ENCODE results near the gene AKR1C4.
"Not testable (repeated sequence)": the region's sequence is repeated elsewhere in the genome, so short reads cannot be mapped to it uniquely, and the experiment has no call there.

Gene AKR1C4

DNA sequence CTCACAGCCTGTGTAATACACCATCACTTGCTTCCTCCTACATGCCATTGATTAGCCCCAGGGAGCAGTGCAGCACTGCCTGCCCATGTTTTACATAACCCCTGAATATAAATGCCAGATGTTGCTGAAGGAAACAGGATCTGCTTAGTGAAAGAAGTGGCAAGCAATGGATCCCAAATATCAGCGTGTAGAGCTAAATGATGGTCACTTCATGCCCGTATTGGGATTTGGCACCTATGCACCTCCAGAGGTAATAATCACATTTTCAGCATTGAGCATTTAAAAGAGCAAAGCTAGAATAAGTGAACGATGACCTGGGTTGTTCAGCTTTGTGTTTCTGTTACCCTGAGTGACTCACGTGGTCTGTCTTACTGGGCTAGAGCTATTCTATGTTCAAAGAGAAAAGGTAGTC is at the start of gene AKR1C4:
AKR1C4 (plus strand) TSS at position 136 of the 412 bp plus-strand sequence; CDS start at position 167, 31 bp downstream.
- TF ChIP-seq GATA1 (IDR thresholded peaks at IDR 0.05; ENCODE audit: low read depth, low read length) (no peak), POLR2A (IDR thresholded peaks at IDR 0.05; ENCODE audit: low read length) (no peak)
- DNase-seq: no peak

- TF ChIP-seq GATA1 (IDR thresholded peaks at IDR 0.05; ENCODE audit: low read depth, low read length): no peak
- TF ChIP-seq POLR2A (IDR thresholded peaks at IDR 0.05; ENCODE audit: low read length): no peak
- no peak for DNase-seq
Observed at GRCh38 chr10:5146920-5147254, 49.8 kb upstream of the AKR1C4 start.

GRCh38 chr10:5147255-5147980 is 49.2 kb upstream of the AKR1C4 start:
- peak in 1 of 2 experiments; percentile 3 for DNase-seq
- TF ChIP-seq POLR2A (IDR thresholded peaks at IDR 0.05; ENCODE audit: low read length) (no peak), GATA1 (IDR thresholded peaks at IDR 0.05; ENCODE audit: low read depth, low read length) (no peak)

GRCh38 chr10:5147981-5148677 is 48.5 kb upstream of the AKR1C4 start:
- no peak for DNase-seq
- TF ChIP-seq POLR2A (IDR thresholded peaks at IDR 0.05; ENCODE audit: low read length) (no peak), GATA1 (IDR thresholded peaks at IDR 0.05; ENCODE audit: low read depth, low read length) (no peak)

GRCh38 chr10:5148678-5149032 is 48.0 kb upstream of the AKR1C4 start:
- TF ChIP-seq POLR2A (IDR thresholded peaks at IDR 0.05; ENCODE audit: low read length) (no peak), GATA1 (IDR thresholded peaks at IDR 0.05; ENCODE audit: low read depth, low read length) (no peak)

DNA sequence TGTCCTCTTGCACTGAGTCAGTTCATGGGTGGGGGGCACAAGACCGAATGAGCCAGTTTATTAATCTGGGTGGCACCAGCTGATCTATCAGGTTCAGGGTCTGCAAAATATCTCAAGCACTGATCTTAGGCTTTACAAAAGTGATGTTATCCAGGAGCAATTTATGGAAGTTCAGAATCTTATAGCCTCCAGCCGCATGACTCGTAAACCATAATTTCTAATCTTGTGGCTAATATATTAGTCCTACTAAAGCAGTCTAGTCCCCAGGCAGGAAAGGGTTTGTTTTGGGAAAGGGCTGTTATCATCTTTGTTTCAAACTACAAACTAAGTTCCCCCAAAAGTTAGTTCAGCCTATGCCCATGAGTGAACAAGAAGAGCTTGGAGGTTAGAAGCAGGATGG is 45.6 kb upstream of the AKR1C4 start:
- no peak for DNase-seq
- TF ChIP-seq POLR2A (IDR thresholded peaks at IDR 0.05; ENCODE audit: low read length): no peak
- TF ChIP-seq GATA1 (IDR thresholded peaks at IDR 0.05; ENCODE audit: low read depth, low read length): no peak

More at GRCh38 chr10:5148678-5149032, 48.0 kb upstream of the AKR1C4 start:
- no peak for DNase-seq

DNA sequence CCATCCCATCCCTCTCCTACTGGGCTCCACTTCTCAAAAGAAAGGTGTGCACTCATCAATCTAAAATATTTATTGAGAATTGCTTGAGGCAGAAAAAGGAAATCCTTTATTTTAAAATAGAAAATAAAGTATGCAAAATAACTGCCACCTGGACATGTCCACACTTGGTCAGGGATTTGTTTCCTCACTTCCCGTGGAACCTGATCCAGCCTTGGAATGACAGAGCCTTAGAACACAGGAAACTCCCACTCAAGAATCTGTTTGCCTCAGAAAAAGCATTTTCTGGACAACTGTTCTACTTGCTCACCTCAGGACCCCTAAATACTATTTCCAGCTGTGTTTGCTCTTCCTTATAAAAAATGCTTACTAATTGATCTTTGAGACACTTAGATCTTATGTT is 40.7 kb upstream of the AKR1C4 start:
- DNase-seq: no peak
- TF ChIP-seq POLR2A (IDR thresholded peaks at IDR 0.05; ENCODE audit: low read length): no peak
- TF ChIP-seq GATA1 (IDR thresholded peaks at IDR 0.05; ENCODE audit: low read depth, low read length): no peak

- no peak for DNase-seq
- no peak for TF ChIP-seq GATA1 (IDR thresholded peaks at IDR 0.05; ENCODE audit: low read depth, low read length)
- no peak for TF ChIP-seq POLR2A (IDR thresholded peaks at IDR 0.05; ENCODE audit: low read length)
Observed at GRCh38 chr10:5157501-5157900, 39.1 kb upstream of the AKR1C4 start.

GRCh38 chr10:5159126-5159525 is 37.5 kb upstream of the AKR1C4 start:
- DNase-seq: no peak
- no peak for TF ChIP-seq GATA1 (IDR thresholded peaks at IDR 0.05; ENCODE audit: low read depth, low read length)
- no peak for TF ChIP-seq POLR2A (IDR thresholded peaks at IDR 0.05; ENCODE audit: low read length)

DNA sequence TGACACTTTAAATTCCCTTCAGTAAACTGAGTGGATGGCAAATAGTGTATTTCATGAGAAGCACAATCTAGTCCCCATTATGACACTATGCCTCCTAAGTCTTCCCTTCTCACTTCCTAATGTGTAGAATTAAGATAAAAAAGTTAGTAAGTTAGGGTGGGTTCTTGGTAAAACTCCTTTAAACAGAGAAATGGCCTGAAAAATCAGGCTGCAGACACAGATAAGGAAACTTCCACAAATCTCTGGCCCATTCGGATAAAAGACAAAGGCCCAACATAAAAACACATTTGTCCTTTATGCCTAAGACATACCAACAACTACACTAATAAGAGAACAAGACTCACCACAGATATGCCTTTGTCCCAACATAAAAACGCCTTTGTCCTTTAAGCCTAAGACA is 33.1 kb upstream of the AKR1C4 start:
- TF ChIP-seq GATA1 (IDR thresholded peaks at IDR 0.05; ENCODE audit: low read depth, low read length) (no peak), POLR2A (IDR thresholded peaks at IDR 0.05; ENCODE audit: low read length) (no peak)
- no peak for DNase-seq

GRCh38 chr10:5165738-5166137 is 30.9 kb upstream of the AKR1C4 start:
- peak; percentile 8 to 17 for DNase-seq
- TF ChIP-seq POLR2A (IDR thresholded peaks at IDR 0.05; ENCODE audit: low read length): no peak
- TF ChIP-seq GATA1 (IDR thresholded peaks at IDR 0.05; ENCODE audit: low read depth, low read length): no peak

DNA sequence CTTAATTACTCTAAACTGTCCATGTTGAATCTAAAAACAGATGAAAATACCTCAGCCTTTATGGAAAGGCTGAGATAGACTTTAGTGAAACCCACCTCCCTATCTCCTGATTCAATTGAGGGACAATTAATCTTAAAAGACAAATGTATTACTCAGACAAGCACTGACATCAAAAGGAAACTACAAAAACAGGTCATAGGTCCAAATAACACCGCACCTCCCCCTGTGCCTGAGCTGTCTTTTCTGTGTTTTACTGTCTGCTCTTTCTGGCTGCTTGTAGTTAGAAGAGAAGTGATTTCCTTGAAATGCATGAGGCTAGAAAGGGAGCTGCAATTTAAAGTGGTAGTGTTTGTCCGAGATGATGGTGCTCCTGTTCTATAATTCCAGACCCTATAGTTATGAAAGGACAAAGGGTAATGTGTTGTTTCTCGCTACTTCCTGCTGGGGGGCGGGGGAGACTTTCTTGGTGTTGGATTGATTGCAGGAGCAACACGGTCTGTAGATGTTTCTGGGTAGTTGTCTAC is 27.7 kb upstream of the AKR1C4 start:
- no peak for TF ChIP-seq GATA1 (IDR thresholded peaks at IDR 0.05; ENCODE audit: low read depth, low read length)
- TF ChIP-seq POLR2A (IDR thresholded peaks at IDR 0.05; ENCODE audit: low read length): no peak
- DNase-seq: no peak

DNA sequence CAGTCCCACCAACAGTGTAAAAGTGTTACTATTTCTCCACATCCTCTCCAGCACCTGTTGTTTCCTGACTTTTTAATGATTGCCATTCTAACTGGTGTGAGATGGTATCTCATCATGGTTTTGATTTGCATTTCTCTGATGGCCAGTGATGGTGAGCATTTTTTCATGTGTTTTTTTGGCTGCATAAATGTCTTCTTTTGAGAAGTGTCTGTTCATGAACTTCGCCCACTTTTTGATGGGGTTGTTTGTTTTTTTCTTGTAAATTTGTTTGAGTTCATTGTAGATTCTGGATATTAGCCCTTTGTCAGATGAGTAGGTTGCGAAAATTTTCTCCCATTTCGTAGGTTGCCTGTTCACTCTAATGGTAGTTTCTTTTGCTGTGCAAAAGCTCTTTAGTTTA is 21.1 kb upstream of the AKR1C4 start:
- DNase-seq: not testable (repeated sequence)

DNA sequence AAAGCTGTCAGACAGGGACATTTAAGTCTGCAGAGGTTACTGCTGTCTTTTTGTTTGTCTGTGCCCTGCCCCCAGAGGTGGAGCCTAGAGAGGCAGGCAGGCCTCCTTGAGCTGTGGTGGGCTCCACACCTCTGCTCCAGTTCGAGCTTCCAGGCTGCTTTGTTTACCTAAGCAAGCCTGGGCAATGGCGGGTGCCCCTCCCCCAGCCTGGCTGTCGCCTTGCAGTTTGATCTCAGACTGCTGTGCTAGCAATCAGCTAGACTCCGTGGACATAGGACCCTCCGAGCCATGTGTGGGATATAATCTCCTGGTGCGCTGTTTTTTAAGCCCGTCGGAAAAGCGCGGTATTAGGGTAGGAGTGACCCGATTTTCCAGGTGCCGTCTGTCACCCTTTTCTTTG is 16.1 kb upstream of the AKR1C4 start:
- not testable (repeated sequence) for DNase-seq

DNA sequence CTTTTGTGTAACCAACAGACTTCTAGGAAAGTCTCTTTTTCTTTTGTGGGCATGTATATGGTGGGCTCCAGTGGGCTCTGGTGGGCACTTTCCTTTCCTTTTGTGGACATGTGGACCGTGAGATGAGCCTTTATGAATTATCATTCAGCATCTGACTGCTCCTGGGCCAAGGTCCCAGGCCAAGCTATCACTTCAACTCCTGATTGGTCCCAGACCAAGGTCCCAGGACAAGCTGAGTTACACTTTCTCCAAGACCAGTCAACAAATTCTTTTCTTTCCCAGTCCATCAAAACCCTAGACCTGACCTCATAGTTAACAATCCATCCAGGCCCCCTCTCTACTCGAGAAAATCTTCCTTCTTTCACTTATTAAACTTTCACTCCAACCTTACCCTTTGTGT is 12.7 kb upstream of the AKR1C4 start:
- DNase-seq: no peak
- TF ChIP-seq POLR2A (IDR thresholded peaks at IDR 0.05; ENCODE audit: low read length) (no peak), GATA1 (IDR thresholded peaks at IDR 0.05; ENCODE audit: low read depth, low read length) (no peak)
